Anterior cingulate cortex (tissue), 58 donors: Measurements from ENCODE around the gene INPP4B.
"Not testable (repeated sequence)": the region's sequence is repeated elsewhere in the genome, so short reads cannot be mapped to it uniquely, and the experiment has no call there.

Experiments
- DNase-seq, 58 donors: peaks; one replicate each; lab custom pipeline; 2025; lab: John Stamatoyannopoulos, UW

Gene INPP4B

DNA sequence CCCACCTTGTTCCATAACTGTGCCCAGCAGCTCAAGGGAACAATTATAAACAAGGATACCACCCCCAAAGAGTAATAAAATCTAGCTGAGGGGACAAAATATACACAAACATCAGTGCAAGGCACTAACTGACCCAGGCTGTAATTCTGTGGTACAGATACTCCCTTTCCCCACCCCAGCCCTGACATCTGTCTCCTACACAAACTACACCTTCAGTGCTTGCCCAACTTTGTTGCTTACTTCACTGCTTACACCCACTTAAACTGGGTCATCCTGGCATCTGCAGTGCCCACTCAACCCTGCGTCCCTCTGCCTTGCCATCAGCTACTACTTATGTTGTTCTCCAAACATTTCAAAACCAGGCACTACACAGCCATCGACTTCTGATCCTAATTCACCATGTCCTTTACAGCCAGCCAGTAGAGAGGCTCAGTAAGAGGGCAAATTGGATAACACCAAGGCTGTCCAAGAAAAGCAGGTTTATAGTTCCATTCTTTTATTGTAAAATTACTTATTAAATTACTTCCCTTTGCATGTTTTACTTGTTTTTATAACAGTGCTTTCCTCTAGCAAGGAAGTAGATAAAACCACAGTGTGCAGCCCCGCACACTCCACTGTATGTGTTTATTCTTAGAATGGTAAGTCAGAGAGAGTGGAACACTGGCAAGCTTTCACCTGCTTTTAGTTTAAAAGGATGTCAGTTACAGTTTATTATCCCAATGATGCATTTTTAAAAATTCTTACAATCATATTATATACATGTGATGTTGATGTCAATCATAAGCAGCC is 149.6 kb downstream of the INPP4B start:
- DNase-seq, result no peak

DNA sequence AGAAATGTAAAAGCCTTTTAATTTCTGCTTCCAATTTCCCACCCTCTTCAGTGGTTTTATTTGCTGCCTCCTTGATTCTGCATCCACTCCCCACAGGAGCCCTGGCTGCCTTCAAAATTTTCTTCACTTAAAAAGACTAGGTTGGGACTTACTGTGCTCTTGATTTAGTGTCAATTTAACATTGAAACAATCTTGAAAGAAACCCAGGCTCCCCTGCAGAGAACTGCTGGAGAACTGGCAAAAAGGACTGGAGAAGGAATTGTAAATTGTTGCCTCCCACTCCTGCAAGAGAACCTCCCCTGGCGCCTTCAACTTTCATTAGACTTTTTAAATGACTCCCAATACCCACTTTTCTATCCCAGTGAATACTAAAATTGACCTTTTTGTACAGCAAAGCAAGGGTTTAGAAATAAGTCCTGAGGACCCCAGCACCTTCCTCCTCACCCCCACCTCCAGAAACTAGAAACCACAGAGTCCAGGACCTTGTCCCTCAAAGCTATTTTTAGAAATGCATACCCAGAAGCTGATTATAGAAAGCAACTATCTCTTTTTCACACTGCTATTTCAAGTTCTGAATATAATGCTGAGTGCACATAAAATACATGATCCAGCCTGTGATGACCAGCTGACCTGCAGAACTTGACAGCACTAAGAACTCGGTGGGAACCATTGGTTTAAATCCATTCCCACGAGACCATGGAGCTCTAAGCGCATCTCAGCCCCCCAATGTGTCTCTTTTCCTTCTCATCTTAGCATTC is 155.5 kb downstream of the INPP4B start:
- peak in 6 of 58 donors; percentile 1 to 31 (median 3) for DNase-seq

DNA sequence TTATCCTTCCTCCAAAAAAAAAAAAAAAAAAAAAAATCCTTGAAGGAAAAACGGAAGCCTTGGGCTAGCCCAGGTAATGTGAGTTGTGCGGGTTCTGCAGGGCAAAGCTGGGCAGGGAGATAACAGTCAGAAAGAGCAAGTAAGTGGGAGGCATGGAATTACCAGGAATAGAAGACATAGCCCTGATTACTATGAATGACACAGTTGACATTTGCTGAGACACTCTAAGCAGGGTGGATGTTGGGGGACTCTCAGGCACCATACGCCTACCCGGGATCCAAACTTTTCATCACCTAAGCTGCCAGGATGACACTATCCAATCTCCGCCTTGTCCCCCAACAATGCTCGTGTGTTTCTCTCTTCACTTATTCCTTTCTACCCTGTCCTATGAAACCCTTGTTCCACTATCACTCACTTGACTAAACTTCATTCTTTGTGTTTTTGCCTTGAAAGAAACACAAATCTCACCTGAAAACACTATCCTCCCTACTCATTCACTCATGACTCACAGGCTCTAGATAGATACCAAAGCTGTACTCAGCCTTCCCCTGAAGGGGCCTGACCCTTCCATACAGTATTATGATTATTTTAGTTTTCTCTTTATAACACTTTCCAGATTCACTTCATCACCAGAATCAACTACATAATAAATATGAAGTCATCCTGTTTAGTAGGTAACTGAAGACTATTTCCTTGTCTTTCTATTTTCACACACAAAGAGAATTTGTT is 158.4 kb downstream of the INPP4B start:
- no peak for DNase-seq

DNA sequence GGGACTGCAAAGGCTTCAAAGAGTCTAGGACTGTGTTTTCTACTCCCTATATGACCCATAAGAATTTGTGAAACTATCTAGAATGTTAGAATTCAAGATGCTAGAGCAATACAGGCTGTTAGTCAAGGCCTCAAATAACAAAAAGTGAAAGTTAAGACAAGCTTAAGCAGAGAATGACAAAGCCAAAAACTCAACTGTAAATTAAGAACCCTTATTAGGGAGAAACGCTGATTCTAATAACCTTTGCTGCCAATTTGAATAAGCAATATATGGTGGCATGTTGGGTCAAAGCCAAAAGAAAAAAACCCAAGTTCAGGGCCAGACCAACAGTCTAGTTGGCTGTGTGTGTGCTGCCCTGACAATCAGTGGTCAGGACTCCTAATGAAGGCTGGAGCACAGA is 160.0 kb downstream of the INPP4B start:
- no peak for DNase-seq

GRCh38 chr4:142683997-142684396 is 162.1 kb downstream of the INPP4B start:
- no peak for DNase-seq

DNA sequence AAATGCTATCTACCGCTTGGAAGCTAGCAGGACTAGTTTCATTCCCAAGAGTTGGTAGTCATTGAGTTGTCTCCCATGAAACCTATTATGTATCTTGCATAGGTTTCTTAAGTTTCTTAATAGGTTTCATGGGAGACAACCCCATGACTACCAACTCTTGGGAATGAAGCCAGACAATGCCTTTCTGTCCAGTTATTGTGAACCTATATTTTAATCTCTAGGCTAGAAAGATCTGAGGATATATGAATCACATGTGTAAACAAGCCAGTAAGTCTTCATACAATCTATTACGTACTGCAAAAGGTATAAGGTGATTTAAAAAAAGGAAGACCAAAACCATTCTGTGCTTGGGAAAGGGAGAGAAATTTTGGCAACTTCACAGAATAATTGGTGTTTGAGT is 162.6 kb downstream of the INPP4B start:
- no peak for DNase-seq

DNA sequence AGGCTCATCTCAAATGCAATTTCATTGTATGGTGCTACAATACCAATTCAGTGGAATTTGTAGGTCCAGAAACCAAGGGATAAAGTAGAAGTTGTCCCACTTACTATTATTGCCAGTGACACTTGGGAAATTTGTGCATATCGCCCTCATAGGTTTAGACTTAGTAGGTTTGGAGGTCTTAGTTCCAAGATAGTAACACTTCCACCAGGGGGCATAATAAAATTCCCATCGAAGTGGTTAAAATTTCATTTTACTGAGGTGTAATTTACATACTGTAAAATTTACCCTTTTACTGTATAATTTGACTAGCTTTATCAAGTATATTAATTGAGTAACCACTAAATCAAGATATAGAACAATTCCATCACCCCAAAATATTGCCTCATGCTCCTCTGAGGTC is 174.6 kb downstream of the INPP4B start:
- no peak for DNase-seq

DNA sequence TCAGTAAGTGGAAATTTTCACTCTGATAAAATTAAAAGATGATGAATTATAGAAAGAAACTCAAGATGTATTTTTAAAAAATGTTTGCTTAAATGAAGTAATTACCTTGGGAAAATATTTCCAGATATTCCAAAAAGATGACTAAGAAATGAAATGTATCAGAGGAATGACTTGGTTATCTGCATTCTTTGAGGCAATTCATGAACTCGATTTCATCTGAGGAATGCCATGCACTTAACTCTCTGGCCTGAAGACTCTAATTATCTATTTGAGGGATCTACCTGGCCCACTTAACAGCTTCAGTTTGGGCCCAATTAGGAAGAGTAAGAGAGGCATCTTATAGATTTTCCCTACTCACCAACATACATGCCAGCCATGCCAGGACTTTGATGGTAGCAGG is 182.3 kb downstream of the INPP4B start:
- no peak for DNase-seq

GRCh38 chr4:142660728-142661127 is 185.4 kb downstream of the INPP4B start:
- DNase-seq, result no peak

GRCh38 chr4:142656178-142656577 is 189.9 kb downstream of the INPP4B start:
- no peak for DNase-seq

- no peak for DNase-seq
Measured at GRCh38 chr4:142648378-142648777, 197.7 kb downstream of the INPP4B start.

GRCh38 chr4:142645475-142646108 is 200.5 kb downstream of the INPP4B start:
- DNase-seq, result no peak

DNA sequence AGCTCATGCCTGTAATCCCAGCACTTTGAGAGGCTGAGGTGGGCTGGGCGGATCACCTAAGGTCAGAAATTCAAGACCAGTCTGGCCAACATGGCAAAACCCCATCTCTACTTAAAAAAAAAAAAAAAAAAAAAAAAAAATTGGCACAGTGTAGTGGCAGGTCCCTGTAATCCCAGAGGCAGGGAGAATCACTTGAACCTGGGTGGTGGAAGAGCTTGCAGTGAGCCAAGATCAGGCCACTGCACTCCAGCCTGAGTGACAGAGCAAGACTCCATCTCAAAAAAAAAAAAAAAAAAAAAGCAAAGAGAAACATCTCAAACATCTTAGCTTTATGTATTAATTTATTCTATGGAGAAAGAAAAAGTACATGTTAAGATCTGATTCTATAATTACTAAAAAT is 201.5 kb downstream of the INPP4B start:
- DNase-seq, result not testable (repeated sequence)

- no peak for DNase-seq
Measured at GRCh38 chr4:142637614-142638013, 208.5 kb downstream of the INPP4B start.

DNA sequence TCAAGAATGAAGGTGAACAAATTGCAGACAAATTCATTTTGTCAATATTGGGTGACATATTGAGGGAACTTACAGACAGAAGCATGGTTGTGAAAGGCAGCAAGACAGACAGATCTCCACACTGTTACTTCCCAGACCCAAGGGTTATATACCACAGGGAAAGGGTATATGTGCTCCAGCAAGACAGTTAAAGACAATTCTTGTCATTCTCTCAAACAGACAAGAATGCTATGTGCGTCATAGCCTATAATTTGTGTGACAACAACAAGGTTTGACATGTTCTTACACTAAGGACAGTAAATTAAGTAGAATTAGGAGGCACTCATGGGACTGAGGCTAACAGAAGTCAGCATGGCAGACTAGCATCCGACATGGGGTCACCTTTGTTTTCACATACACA is 214.3 kb downstream of the INPP4B start:
- no peak for DNase-seq

GRCh38 chr4:142615324-142615665 is 230.8 kb downstream of the INPP4B start:
- DNase-seq, result no peak

GRCh38 chr4:142614621-142615323 is 231.3 kb downstream of the INPP4B start:
- DNase-seq, result no peak

- no peak for DNase-seq
Measured at GRCh38 chr4:142607976-142608375, 238.1 kb downstream of the INPP4B start.

DNA sequence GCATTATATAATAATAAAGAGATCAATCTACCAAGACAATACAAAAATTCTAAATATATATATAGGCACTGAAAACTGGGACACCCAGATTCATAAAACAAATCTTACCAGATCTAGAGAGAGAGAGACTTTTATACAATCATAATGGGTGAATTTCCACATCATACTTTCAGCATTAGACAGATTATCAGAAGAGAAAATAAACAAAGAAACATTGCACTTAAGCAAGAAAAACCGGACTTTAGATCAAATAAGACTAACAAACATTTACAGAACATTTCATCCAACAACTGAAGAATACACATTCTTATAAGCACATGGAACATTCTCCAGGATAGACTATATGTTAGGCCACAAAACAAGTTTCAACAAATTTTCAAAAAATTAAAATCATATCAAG is 245.1 kb downstream of the INPP4B start:
- DNase-seq, result no peak

DNA sequence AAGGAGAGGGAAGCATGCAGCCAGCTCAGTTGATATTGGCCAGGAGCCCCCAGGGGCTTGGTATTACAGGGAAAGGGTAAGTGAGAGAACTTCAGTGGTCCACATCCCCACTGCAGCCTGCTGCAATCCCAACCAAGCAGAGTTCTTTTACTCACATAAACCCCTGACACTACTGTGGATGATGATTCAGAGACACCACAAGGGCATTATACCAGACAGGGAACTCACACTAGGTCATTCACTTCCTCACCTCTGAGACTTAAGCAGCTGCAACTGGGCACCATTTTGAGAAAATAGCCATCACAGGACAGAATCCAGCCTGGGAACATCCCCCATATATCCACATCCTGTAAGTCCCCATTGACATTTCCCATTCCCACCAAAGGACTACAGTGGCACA is 248.0 kb downstream of the INPP4B start:
- DNase-seq, result no peak
